Cardiac ventricle fibroblast (primary cell): ENCODE results near the gene LCT. TPM values are rescaled to one million over a fixed set of nuclear protein-coding genes. Genes with fewer than 3 reads are reported as not detected.

Experiments
- total RNA-seq: library from RNA; depleted of rRNA; stranded (reverse); fragments of >200 nt; gene quantifications from 2 replicates; pipeline ENCODE4 v1.2.3, GENCODE V29; 2015

Gene LCT
- total RNA-seq, result not detected in 2 replicates

GRCh38 chr2:135836596-135837270, at the start of gene LCT:
Gene LCT (minus strand): TSS chr2:135837184. CDS start chr2:135837169, 15 bp downstream.

GRCh38 chr2:135876066-135876711, 39.2 kb upstream of the LCT start, which contains the start of gene MCM6:
Gene MCM6 (minus strand): TSS chr2:135876443. CDS start chr2:135876365, 78 bp downstream.

GRCh38 chr2:135741395-135742324, 95.3 kb downstream of the LCT start, which contains the start of gene UBXN4:
Gene UBXN4 (plus strand): TSS chr2:135741855. CDS start chr2:135741930, 75 bp downstream.

Other genes starting within 250 kb of the LCT start
- gene UBXN4, start 95.3 kb downstream of the LCT start, total RNA-seq, result 50.5 and 50.7 TPM in 2 replicates
- 9.8 and 10.0 TPM in 2 replicates for gene MCM6, start 39.3 kb upstream of the LCT start, total RNA-seq
- gene DARS1, start 148.4 kb upstream of the LCT start, total RNA-seq, result 75.3 and 77.6 TPM in 2 replicates